ENCODE data around the gene POMGNT1. TPM values are rescaled to one million over a fixed set of nuclear protein-coding genes. Genes with fewer than 3 reads are reported as not detected.
A peak's percentile ranks its signal among the peaks of the same experiment; 100 is the strongest.

The POMGNT1 gene
- total RNA-seq, 4 donors from 2014 or later: 31.0 to 50.4 (median 38.2) TPM

GRCh38 chr1:46191033-46191701, 7.1 kb downstream of the POMGNT1 start:
- TF ChIP-seq EP300 (IDR thresholded peaks at IDR 0.05): no peak
- no peak for TF ChIP-seq CTCF (IDR thresholded peaks at IDR 0.05)
- no peak for TF ChIP-seq POLR2AphosphoS5 (IDR thresholded peaks at IDR 0.05)
- no peak for TF ChIP-seq POLR2A (IDR thresholded peaks at IDR 0.05)
- Histone ChIP-seq H3K27me3 (no peaks in the 10 kb centered on the region), H3K27ac (no peak overlapping the region), H3K4me1 (peaks cover 0 to 20% (median 0%) of the 10 kb centered on the region in 3 donors), H3K4me3 (no peak overlapping the region), H3K36me3 (peaks cover 0 to 93% of the 10 kb centered on the region in 2 donors), H3K9me3 (no peaks in the 10 kb centered on the region)
- ATAC-seq: no peak
- 77 to 83% methylated on average over 3 to 4 of the region's 9 CpGs for WGBS, 2 donors (ENCODE audit: low coverage in 1 of 2)

GRCh38 chr1:46190539-46190938, 7.7 kb downstream of the POMGNT1 start:
- peaks cover 0 to 14% (median 0%) of the 10 kb centered on the region in 3 donors for H3K4me1 ChIP-seq
- TF ChIP-seq EP300 (IDR thresholded peaks at IDR 0.05): no peak
- H3K27ac ChIP-seq: no peak overlapping the region
- no peak for ATAC-seq
- 81 to 90% methylated on average over 2 to 3 of the region's 3 CpGs for WGBS, 2 donors (ENCODE audit: low coverage in 1 of 2)
- H3K27me3 ChIP-seq: no peaks in the 10 kb centered on the region
- no peak overlapping the region for H3K4me3 ChIP-seq
- H3K9me3 ChIP-seq: no peaks in the 10 kb centered on the region
- H3K36me3 ChIP-seq: peaks cover 0 to 87% of the 10 kb centered on the region in 2 donors

GRCh38 chr1:46188295-46189030, 9.8 kb downstream of the POMGNT1 start:
- peak overlapping the region in 3 of 4 donors; percentile 27 to 47 (median 46) for H3K27ac ChIP-seq
- H3K4me1 ChIP-seq: peaks cover 0 to 16% (median 1%) of the 10 kb centered on the region in 3 donors
- no peaks in the 10 kb centered on the region for H3K9me3 ChIP-seq
- WGBS, 2 donors (ENCODE audit: low coverage in 1 of 2): 69 to 100% methylated on average over 1 to 3 of the region's 6 CpGs
- no peaks in the 10 kb centered on the region for H3K27me3 ChIP-seq
- ATAC-seq: no peak
- peaks cover 0 to 67% of the 10 kb centered on the region in 2 donors for H3K36me3 ChIP-seq
- no peak overlapping the region for H3K4me3 ChIP-seq
- TF ChIP-seq CTCF (IDR thresholded peaks at IDR 0.05) (no peak), EP300 (IDR thresholded peaks at IDR 0.05) (no peak), POLR2A (IDR thresholded peaks at IDR 0.05) (no peak), POLR2AphosphoS5 (IDR thresholded peaks at IDR 0.05) (no peak)

GRCh38 chr1:46187106-46187869, 10.9 kb downstream of the POMGNT1 start:
- H3K27me3 ChIP-seq: no peaks in the 10 kb centered on the region
- no peak for ATAC-seq
- no peak overlapping the region for H3K27ac ChIP-seq
- H3K4me1 ChIP-seq: peaks cover 0 to 26% (median 8%) of the 10 kb centered on the region in 3 donors
- TF ChIP-seq EP300 (IDR thresholded peaks at IDR 0.05) (no peak), POLR2A (IDR thresholded peaks at IDR 0.05) (no peak), CTCF (IDR thresholded peaks at IDR 0.05) (no peak), POLR2AphosphoS5 (IDR thresholded peaks at IDR 0.05) (no peak)
- H3K4me3 ChIP-seq: no peak overlapping the region
- WGBS, 2 donors (ENCODE audit: low coverage in 1 of 2): 100% methylated on average over 1 of the region's 8 CpGs; no CpG with 5 or more reads in 1 of the 2 donors
- H3K9me3 ChIP-seq: no peaks in the 10 kb centered on the region
- H3K36me3 ChIP-seq: peaks cover 0 to 55% of the 10 kb centered on the region in 2 donors

- Histone ChIP-seq H3K9me3 (no peaks in the 10 kb centered on the region), H3K4me1 (peaks cover 0 to 26% (median 8%) of the 10 kb centered on the region in 3 donors), H3K27me3 (no peaks in the 10 kb centered on the region), H3K4me3 (no peak overlapping the region), H3K36me3 (peaks cover 0 to 43% of the 10 kb centered on the region in 2 donors), H3K27ac (no peak overlapping the region)
- no peak for ATAC-seq
- WGBS, 2 donors (ENCODE audit: low coverage in 1 of 2): 77 to 86% methylated on average over 2 of the region's 2 CpGs
- TF ChIP-seq EP300 (IDR thresholded peaks at IDR 0.05) (no peak), POLR2AphosphoS5 (IDR thresholded peaks at IDR 0.05) (no peak), CTCF (IDR thresholded peaks at IDR 0.05) (no peak), POLR2A (IDR thresholded peaks at IDR 0.05) (no peak)
Measured at GRCh38 chr1:46186076-46186475, 12.2 kb downstream of the POMGNT1 start.
